GM23338 (cell line): ENCODE results near the gene AXL. TPM values are rescaled to one million over a fixed set of nuclear protein-coding genes. Genes with fewer than 3 reads are reported as not detected.
A peak's percentile ranks its signal among the peaks of the same experiment; 100 is the strongest.

ENCODE experiments used
- ATAC-seq: fragments of 200-7000 bp; cut with Tn5 transposase; 3 replicates; pipeline ENCODE4 v1.9.1; 2020
- DNase-seq: peaks from one replicate; pipeline ENCODE4 v3.0.0-alpha.2; 2015; ENCODE audit warnings: low spot score
- H2AFZ ChIP-seq: fragments of 200-600 bp; sonication (generic); 2 replicates; pipeline ENCODE4 v1.8.0; 2016; ENCODE audit warnings: antibody characterized with exemption, mild to moderate bottlenecking, moderate library complexity
- H3F3A ChIP-seq: fragments of 200-600 bp; sonication (generic); replicated peaks from 2 replicates; pipeline ENCODE4 v1.8.0; 2017; ENCODE audit warnings: antibody characterized with exemption, mixed run types, low read depth
- H3K27ac ChIP-seq: fragments of 200-600 bp; sonication (generic); 2 replicates; pipeline ENCODE4 v1.6.1; 2016; ENCODE audit warnings: low read depth
- H3K27me3 ChIP-seq: fragments of 200-600 bp; sonication (generic); 2 replicates; pipeline ENCODE4 v1.8.0; 2016; ENCODE audit warnings: mild to moderate bottlenecking, mixed run types, moderate library complexity; ENCODE audit not compliant: insufficient read depth
- H3K36me3 ChIP-seq: fragments of 200-600 bp; sonication (generic); 2 replicates; pipeline ENCODE4 v1.8.0; 2016; ENCODE audit warnings: mild to moderate bottlenecking; ENCODE audit not compliant: insufficient read depth
- H3K4me1 ChIP-seq: fragments of 200-600 bp; sonication (generic); 2 replicates; pipeline ENCODE4 v1.8.0; 2016; ENCODE audit warnings: mild to moderate bottlenecking, moderate library complexity; ENCODE audit not compliant: insufficient read depth
- H3K4me2 ChIP-seq: fragments of 200-600 bp; sonication (generic); 2 replicates; pipeline ENCODE4 v1.7.1; 2017; ENCODE audit warnings: mixed run types
- H3K4me3 ChIP-seq: fragments of 200-600 bp; sonication (generic); 2 replicates; pipeline ENCODE4 v1.6.1; 2016; ENCODE audit warnings: mixed run types
- H3K79me2 ChIP-seq: fragments of 200-600 bp; sonication (generic); replicated peaks from 2 replicates; pipeline ENCODE4 v1.8.0; 2017; ENCODE audit warnings: mild to moderate bottlenecking; ENCODE audit not compliant: insufficient read depth
- H3K9me2 ChIP-seq: fragments of 200-600 bp; sonication (generic); 2 replicates; pipeline ENCODE4 v1.8.0; 2017; ENCODE audit not compliant: insufficient read depth
- H4K20me1 ChIP-seq: fragments of 200-600 bp; sonication (generic); replicated peaks from 2 replicates; pipeline ENCODE4 v1.8.0; 2017; ENCODE audit warnings: mild to moderate bottlenecking; ENCODE audit not compliant: insufficient read depth
- H3K27ac Mint-ChIP-seq: 2 replicates; pipeline ENCODE4 v1.8.0; 2020; ENCODE audit warnings: inconsistent platforms, mild to moderate bottlenecking, moderate library complexity, mixed read lengths
- H3K27me3 Mint-ChIP-seq: 3 replicates; pipeline ENCODE4 v1.8.0; 2022; ENCODE audit warnings: low read depth, mild to moderate bottlenecking, moderate library complexity, mixed read lengths, inconsistent platforms; ENCODE audit not compliant: insufficient read depth, poor library complexity
- H3K36me3 Mint-ChIP-seq: 3 replicates; pipeline ENCODE4 v1.8.0; 2021; ENCODE audit warnings: low read depth, mild to moderate bottlenecking, inconsistent platforms, moderate library complexity, mixed read lengths
- H3K4me1 Mint-ChIP-seq: 3 replicates; pipeline ENCODE4 v1.8.0; 2020; ENCODE audit warnings: mild to moderate bottlenecking, inconsistent platforms, mixed read lengths
- H3K4me3 Mint-ChIP-seq: 3 replicates; pipeline ENCODE4 v1.8.0; 2021; ENCODE audit warnings: moderate library complexity, mild to moderate bottlenecking, inconsistent platforms, mixed read lengths
- H3K9me3 Mint-ChIP-seq: 3 replicates; pipeline ENCODE4 v1.8.0; 2020; ENCODE audit warnings: moderate library complexity, mild to moderate bottlenecking, inconsistent platforms, mixed read lengths
- CREB1 ChIP-seq: fragments of 250-450 bp; sonication (Bioruptor Pico); IDR thresholded peaks from 2 replicates; pipeline ENCODE4 v1.5.0; 2020; ENCODE audit warnings: low read depth, mild to moderate bottlenecking, moderate library complexity
- EZH2 ChIP-seq: fragments of 200-600 bp; sonication (generic); IDR thresholded peaks from one replicate; pipeline ENCODE4 v1.8.0; 2017; ENCODE audit warnings: antibody characterized with exemption, mild to moderate bottlenecking, low read depth; ENCODE audit not compliant: unreplicated experiment
- EZH2phosphoT487 ChIP-seq: fragments of 200-600 bp; sonication (generic); IDR thresholded peaks from one replicate; pipeline ENCODE4 v1.8.1; 2018; ENCODE audit warnings: antibody characterized with exemption; ENCODE audit not compliant: unreplicated experiment
- JUNB ChIP-seq: IDR thresholded peaks from one replicate; pipeline ENCODE4 v1.6.1; 2016; ENCODE audit warnings: antibody characterized with exemption; ENCODE audit not compliant: unreplicated experiment
- NANOG ChIP-seq: IDR thresholded peaks from 2 replicates; pipeline ENCODE4 v1.6.1; 2016; ENCODE audit warnings: antibody characterized with exemption, borderline replicate concordance
- POLR2AphosphoS5 ChIP-seq: IDR thresholded peaks from 2 replicates; pipeline ENCODE4 v1.6.1; 2016; ENCODE audit warnings: antibody characterized with exemption, low read depth
- STAT1 ChIP-seq: IDR thresholded peaks from one replicate; pipeline ENCODE4 v1.6.1; 2016; ENCODE audit warnings: antibody characterized with exemption; ENCODE audit not compliant: unreplicated experiment
- ZNF114 ChIP-seq: fragments of 250-450 bp; sonication (Bioruptor Pico); IDR thresholded peaks from 2 replicates; pipeline ENCODE4 v1.5.0; 2020; ENCODE audit warnings: mild to moderate bottlenecking, moderate library complexity
- ZNF331 ChIP-seq: fragments of 250-450 bp; sonication (Bioruptor Pico); IDR thresholded peaks from 2 replicates; pipeline ENCODE4 v1.5.0; 2020; ENCODE audit warnings: low read depth, mild to moderate bottlenecking, moderate library complexity
- polyA plus RNA-seq: library from polyadenylated mRNA; unstranded; fragments of >200 nt; fragmentation: Nextera tagmentation; extraction: Ambion mirVana; gene quantifications from 2 replicates; pipeline ENCODE4 v1.2.1, GENCODE V29; 2016
- total RNA-seq: library from RNA; depleted of rRNA; stranded (reverse); fragments of >200 nt; shearing (Covaris generic); gene quantifications from 2 replicates; pipeline ENCODE4 v1.2.3, GENCODE V29; 2014
- TF ChIP-seq, protein P1 (sequence below): IDR thresholded peaks from 2 replicates; pipeline ENCODE4 v1.6.1; 2016; ENCODE audit warnings: antibody characterized with exemption
- TF ChIP-seq, protein P2 (sequence below), 2 experiments: fragments of 200-600 bp in 1 of 2; sonication (generic) in 1 of 2; conservative IDR thresholded peaks; 2 replicates each; pipeline versions ENCODE4 v1.5.1 to v1.6.1; 2016 to 2017; ENCODE audit warnings: antibody characterized with exemption in 2 of 2, low read depth in 2 of 2, mild to moderate bottlenecking in 2 of 2, moderate library complexity in 1 of 2
- TF ChIP-seq, protein P3 (sequence below): IDR thresholded peaks from one replicate; pipeline ENCODE4 v1.6.1; 2018; ENCODE audit warnings: antibody characterized with exemption; ENCODE audit not compliant: unreplicated experiment
- TF ChIP-seq, protein P4 (sequence below): fragments of 250-450 bp; sonication (Bioruptor Pico); IDR thresholded peaks from 2 replicates; pipeline ENCODE4 v1.5.0; 2020; ENCODE audit warnings: mild to moderate bottlenecking, moderate library complexity

AXL gene
- total and polyA plus RNA-seq, 2 experiments from 2014 or later, result 9.0 to 28.4 TPM

DNA sequence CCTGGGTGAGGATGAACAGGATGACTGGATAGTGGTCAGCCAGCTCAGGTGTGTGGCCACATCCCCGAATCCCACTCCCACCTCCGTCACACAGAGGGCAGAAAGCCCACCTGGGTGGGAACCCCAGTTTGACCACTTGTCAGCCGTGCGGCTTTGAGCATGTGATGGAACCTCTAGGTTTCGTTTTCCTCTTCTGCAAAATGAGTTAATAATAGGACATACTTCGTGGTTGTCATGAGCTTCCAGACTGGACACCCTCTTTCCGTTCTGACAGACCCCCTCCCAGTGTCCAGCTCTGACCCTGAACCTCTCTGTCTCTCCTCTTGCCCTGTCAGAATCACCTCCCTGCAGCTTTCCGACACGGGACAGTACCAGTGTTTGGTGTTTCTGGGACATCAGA, 1.8 kb downstream of the AXL start:
- Histone ChIP-seq H3K79me2 (peaks cover 13% of the 10 kb centered on the region; the same call in 1 of the 2 replicates), H2AFZ (no peak overlapping the region), H4K20me1 (no peaks in the 10 kb centered on the region), H3K27me3 (no peaks in the 10 kb centered on the region), H3K4me1 (peaks cover 36% of the 10 kb centered on the region), H3K9me2 (no peaks in the 10 kb centered on the region), H3K27ac (no peak overlapping the region), H3K4me3 (no peak overlapping the region), H3K4me2 (no peak overlapping the region; the same call in 1 of the 2 replicates), H3F3A (peaks cover 12% of the 10 kb centered on the region; the same call in 1 of the 2 replicates), H3K36me3 (no peaks in the 10 kb centered on the region)
- Mint-ChIP-seq H3K4me1 (peaks cover 57% of the 10 kb centered on the region), H3K27ac (no peak overlapping the region), H3K4me3 (peak overlapping the region; percentile 17; the same call in 2 of the 3 replicates), H3K9me3 (no peaks in the 10 kb centered on the region; the same call in 2 of the 3 replicates), H3K36me3 (peaks cover 19% of the 10 kb centered on the region), H3K27me3 (peaks cover 10% of the 10 kb centered on the region)
- TF ChIP-seq EZH2 (no peak), EZH2phosphoT487 (no peak), POLR2AphosphoS5 (no peak), JUNB (no peak), CREB1 (no peak), STAT1 (no peak), ZNF331 (no peak), ZNF114 (CRISPR knock-in tag) (no peak), NANOG (no peak)
- TF ChIP-seq, protein P1, sequence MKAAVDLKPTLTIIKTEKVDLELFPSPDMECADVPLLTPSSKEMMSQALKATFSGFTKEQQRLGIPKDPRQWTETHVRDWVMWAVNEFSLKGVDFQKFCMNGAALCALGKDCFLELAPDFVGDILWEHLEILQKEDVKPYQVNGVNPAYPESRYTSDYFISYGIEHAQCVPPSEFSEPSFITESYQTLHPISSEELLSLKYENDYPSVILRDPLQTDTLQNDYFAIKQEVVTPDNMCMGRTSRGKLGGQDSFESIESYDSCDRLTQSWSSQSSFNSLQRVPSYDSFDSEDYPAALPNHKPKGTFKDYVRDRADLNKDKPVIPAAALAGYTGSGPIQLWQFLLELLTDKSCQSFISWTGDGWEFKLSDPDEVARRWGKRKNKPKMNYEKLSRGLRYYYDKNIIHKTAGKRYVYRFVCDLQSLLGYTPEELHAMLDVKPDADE, result no peak
- TF ChIP-seq, protein P2, sequence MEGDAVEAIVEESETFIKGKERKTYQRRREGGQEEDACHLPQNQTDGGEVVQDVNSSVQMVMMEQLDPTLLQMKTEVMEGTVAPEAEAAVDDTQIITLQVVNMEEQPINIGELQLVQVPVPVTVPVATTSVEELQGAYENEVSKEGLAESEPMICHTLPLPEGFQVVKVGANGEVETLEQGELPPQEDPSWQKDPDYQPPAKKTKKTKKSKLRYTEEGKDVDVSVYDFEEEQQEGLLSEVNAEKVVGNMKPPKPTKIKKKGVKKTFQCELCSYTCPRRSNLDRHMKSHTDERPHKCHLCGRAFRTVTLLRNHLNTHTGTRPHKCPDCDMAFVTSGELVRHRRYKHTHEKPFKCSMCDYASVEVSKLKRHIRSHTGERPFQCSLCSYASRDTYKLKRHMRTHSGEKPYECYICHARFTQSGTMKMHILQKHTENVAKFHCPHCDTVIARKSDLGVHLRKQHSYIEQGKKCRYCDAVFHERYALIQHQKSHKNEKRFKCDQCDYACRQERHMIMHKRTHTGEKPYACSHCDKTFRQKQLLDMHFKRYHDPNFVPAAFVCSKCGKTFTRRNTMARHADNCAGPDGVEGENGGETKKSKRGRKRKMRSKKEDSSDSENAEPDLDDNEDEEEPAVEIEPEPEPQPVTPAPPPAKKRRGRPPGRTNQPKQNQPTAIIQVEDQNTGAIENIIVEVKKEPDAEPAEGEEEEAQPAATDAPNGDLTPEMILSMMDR (conservative IDR thresholded peaks at IDR 0.05; ENCODE audit: low read depth in 2 of 2), result no peak
- TF ChIP-seq, protein P3, sequence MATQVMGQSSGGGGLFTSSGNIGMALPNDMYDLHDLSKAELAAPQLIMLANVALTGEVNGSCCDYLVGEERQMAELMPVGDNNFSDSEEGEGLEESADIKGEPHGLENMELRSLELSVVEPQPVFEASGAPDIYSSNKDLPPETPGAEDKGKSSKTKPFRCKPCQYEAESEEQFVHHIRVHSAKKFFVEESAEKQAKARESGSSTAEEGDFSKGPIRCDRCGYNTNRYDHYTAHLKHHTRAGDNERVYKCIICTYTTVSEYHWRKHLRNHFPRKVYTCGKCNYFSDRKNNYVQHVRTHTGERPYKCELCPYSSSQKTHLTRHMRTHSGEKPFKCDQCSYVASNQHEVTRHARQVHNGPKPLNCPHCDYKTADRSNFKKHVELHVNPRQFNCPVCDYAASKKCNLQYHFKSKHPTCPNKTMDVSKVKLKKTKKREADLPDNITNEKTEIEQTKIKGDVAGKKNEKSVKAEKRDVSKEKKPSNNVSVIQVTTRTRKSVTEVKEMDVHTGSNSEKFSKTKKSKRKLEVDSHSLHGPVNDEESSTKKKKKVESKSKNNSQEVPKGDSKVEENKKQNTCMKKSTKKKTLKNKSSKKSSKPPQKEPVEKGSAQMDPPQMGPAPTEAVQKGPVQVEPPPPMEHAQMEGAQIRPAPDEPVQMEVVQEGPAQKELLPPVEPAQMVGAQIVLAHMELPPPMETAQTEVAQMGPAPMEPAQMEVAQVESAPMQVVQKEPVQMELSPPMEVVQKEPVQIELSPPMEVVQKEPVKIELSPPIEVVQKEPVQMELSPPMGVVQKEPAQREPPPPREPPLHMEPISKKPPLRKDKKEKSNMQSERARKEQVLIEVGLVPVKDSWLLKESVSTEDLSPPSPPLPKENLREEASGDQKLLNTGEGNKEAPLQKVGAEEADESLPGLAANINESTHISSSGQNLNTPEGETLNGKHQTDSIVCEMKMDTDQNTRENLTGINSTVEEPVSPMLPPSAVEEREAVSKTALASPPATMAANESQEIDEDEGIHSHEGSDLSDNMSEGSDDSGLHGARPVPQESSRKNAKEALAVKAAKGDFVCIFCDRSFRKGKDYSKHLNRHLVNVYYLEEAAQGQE, result no peak
- TF ChIP-seq, protein P4, sequence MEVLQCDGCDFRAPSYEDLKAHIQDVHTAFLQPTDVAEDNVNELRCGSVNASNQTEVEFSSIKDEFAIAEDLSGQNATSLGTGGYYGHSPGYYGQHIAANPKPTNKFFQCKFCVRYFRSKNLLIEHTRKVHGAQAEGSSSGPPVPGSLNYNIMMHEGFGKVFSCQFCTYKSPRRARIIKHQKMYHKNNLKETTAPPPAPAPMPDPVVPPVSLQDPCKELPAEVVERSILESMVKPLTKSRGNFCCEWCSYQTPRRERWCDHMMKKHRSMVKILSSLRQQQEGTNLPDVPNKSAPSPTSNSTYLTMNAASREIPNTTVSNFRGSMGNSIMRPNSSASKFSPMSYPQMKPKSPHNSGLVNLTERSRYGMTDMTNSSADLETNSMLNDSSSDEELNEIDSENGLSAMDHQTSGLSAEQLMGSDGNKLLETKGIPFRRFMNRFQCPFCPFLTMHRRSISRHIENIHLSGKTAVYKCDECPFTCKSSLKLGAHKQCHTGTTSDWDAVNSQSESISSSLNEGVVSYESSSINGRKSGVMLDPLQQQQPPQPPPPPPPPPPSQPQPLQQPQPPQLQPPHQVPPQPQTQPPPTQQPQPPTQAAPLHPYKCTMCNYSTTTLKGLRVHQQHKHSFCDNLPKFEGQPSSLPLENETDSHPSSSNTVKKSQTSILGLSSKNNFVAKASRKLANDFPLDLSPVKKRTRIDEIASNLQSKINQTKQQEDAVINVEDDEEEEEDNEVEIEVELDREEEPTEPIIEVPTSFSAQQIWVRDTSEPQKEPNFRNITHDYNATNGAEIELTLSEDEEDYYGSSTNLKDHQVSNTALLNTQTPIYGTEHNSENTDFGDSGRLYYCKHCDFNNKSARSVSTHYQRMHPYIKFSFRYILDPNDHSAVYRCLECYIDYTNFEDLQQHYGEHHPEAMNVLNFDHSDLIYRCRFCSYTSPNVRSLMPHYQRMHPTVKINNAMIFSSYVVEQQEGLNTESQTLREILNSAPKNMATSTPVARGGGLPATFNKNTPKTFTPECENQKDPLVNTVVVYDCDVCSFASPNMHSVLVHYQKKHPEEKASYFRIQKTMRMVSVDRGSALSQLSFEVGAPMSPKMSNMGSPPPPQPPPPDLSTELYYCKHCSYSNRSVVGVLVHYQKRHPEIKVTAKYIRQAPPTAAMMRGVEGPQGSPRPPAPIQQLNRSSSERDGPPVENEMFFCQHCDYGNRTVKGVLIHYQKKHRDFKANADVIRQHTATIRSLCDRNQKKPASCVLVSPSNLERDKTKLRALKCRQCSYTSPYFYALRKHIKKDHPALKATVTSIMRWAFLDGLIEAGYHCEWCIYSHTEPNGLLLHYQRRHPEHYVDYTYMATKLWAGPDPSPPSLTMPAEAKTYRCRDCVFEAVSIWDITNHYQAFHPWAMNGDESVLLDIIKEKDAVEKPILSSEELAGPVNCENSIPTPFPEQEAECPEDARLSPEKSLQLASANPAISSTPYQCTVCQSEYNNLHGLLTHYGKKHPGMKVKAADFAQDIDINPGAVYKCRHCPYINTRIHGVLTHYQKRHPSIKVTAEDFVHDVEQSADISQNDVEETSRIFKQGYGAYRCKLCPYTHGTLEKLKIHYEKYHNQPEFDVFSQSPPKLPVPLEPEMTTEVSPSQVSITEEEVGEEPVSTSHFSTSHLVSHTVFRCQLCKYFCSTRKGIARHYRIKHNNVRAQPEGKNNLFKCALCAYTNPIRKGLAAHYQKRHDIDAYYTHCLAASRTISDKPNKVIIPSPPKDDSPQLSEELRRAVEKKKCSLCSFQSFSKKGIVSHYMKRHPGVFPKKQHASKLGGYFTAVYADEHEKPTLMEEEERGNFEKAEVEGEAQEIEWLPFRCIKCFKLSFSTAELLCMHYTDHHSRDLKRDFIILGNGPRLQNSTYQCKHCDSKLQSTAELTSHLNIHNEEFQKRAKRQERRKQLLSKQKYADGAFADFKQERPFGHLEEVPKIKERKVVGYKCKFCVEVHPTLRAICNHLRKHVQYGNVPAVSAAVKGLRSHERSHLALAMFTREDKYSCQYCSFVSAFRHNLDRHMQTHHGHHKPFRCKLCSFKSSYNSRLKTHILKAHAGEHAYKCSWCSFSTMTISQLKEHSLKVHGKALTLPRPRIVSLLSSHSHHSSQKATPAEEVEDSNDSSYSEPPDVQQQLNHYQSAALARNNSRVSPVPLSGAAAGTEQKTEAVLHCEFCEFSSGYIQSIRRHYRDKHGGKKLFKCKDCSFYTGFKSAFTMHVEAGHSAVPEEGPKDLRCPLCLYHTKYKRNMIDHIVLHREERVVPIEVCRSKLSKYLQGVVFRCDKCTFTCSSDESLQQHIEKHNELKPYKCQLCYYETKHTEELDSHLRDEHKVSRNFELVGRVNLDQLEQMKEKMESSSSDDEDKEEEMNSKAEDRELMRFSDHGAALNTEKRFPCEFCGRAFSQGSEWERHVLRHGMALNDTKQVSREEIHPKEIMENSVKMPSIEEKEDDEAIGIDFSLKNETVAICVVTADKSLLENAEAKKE (CRISPR knock-in tag), result no peak
- ATAC-seq (no peak), DNase-seq (no peak)
